Measurements from ENCODE around the gene FAM222A. TPM values are rescaled to one million over a fixed set of nuclear protein-coding genes. Genes with fewer than 3 reads are reported as not detected.

FAM222A gene
- total and polyA plus RNA-seq, 2 of the 8 experiments (the other 6 are each of a cell fraction or from before 2014, with no cell fraction given): 0.94 to 1.1 TPM

DNA sequence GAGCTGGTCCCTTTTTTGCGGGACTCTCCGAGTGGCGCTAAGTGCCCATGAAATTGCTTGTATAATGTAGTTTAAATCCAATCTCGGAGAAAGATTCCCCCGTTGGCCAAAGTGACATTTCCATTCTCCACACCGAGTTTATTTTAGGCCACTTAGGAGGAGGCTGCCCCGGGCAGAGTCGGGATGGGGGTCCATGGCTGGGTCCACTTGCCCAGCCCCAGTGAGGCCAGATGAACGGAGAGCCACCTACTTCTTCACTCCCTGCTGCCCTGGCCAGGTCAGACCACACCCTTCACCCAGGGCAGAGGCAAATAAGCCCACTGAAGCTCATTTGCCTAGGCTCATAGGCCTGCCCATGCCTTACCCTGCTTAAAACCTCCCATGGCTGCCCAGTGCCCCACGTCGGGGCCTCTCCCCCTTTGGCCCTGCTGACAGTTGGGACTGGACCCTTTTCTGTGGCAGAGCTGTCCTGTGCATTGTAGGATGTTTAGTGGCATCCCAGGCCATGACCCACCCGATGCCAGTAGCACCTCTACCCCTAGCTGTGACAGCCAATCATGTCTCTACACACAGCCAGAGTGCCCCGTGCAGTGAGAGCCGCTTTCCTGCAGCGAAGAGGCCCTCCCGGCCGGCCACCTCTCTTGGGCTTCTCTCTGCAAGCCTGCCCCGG is 51.3 kb downstream of the FAM222A start:
- Histone ChIP-seq H3K56ac (replicated peaks; ENCODE audit: insufficient read length, low read depth, low read length) (no peak overlapping the region), H3K14ac (ENCODE audit: insufficient read length) (no peak overlapping the region), H3K4me3 (ENCODE audit: extremely low read depth in 1 of 4, insufficient read depth in 2 of 4, low read depth in 3 of 4, low read length in 4 of 4) (no peak overlapping the region), H4K91ac (replicated peaks; ENCODE audit: insufficient read length, low read length) (no peak overlapping the region), H3K36me3 (ENCODE audit: control insufficient read depth in 2 of 4, insufficient read depth in 4 of 4, low read length in 3 of 4) (no peaks in the 10 kb centered on the region), H2AFZ (ENCODE audit: low read length) (no peak overlapping the region), H4K8ac (ENCODE audit: extremely low read depth, insufficient read depth, low read length) (peak overlapping the region; percentile 71; the same call in 1 of the 2 replicates), H2BK20ac (ENCODE audit: low read length) (no peak overlapping the region), H3K18ac (ENCODE audit: extremely low read depth, low read length) (no peak overlapping the region), H2BK5ac (ENCODE audit: low read depth, low read length) (no peak overlapping the region; the same call in 1 of the 2 replicates), H2BK120ac (replicated peaks; ENCODE audit: low read depth, low read length) (no peak overlapping the region), H3K9me3 (ENCODE audit: insufficient read depth in 2 of 2, low read depth in 1 of 2, low read length in 1 of 2) (no peaks in the 10 kb centered on the region), H3K79me2 (ENCODE audit: control insufficient read depth in 1 of 2, insufficient read depth in 2 of 2, low read length in 2 of 2) (no peaks in the 10 kb centered on the region), H2BK12ac (ENCODE audit: low read depth, low read length) (no peak overlapping the region), H2BK15ac (ENCODE audit: low read length) (no peak overlapping the region), H4K20me1 (replicated peaks in 1 of 2; ENCODE audit: control insufficient read depth in 1 of 2, insufficient read depth in 2 of 2, low read length in 2 of 2) (no peaks in the 10 kb centered on the region), H2AK5ac (ENCODE audit: low read depth, low read length) (0 out of 2 replicates have a peak overlapping the region, but pooled peaks have one; percentile 80), H3K9ac (replicated peaks in 1 of 4; ENCODE audit: extremely low read depth in 1 of 4, low read depth in 3 of 4, low read length in 3 of 4) (no peak overlapping the region), H4K5ac (ENCODE audit: insufficient read length, low read depth, low read length) (no peak overlapping the region), H3K4me1 (replicated peaks in 1 of 4; ENCODE audit: control insufficient read depth in 3 of 4, insufficient read depth in 4 of 4, low read length in 3 of 4) (peaks cover 0 to 5% (median 0%) of the 10 kb centered on the region in 4 experiments; a peak in 3 of 7 replicates), H3K27me3 (replicated peaks in 1 of 4; ENCODE audit: control insufficient read depth in 3 of 4, extremely low read depth in 1 of 4, insufficient read depth in 3 of 4, low read length in 3 of 4) (no peaks in the 10 kb centered on the region), H3K23ac (ENCODE audit: insufficient read length) (no peak overlapping the region), H3K27ac (ENCODE audit: low read depth, low read length) (no peak overlapping the region), H3K79me1 (ENCODE audit: low read depth, low read length) (no peaks in the 10 kb centered on the region), H3K23me2 (ENCODE audit: low read depth, low read length) (no peaks in the 10 kb centered on the region), H3K4ac (replicated peaks; ENCODE audit: insufficient read length, low read depth, low read length) (no peak overlapping the region), H3K4me2 (ENCODE audit: insufficient read depth in 1 of 2, low read depth in 2 of 2, low read length in 2 of 2) (no peak overlapping the region)
- WGBS, 2 experiments (ENCODE audit: extremely low coverage in 1 of 2, insufficient coverage in 1 of 2, insufficient read length in 1 of 2, insufficient replicate concordance in 2 of 2, low coverage in 1 of 2, low lambda C conversion rate in 2 of 2, missing lambda C conversion rate in 1 of 2): 84% methylated on average over 18 of the region's 18 CpGs; no CpG with 5 or more reads in 1 of the 2 experiments
- CTCF ChIA-PET (ENCODE audit: partially characterized antibody): interaction anchor here (0.6 to 10.0 kb wide), 23 partner anchors 10 to 332 kb away, joined by 3 to 120 read pairs (median 5); no protein-coding TSS in a partner anchor
- no peak for FAIRE-seq
- POLR2A ChIA-PET (ENCODE audit: partially characterized antibody): interaction anchor here (1.4 kb wide), 1 partner anchor 8 kb away, joined by 3 read pairs; no protein-coding TSS in a partner anchor
- peak in 1 of 2 experiments; percentile 37 for DNase-seq (ENCODE audit: low read depth in 1 of 2, low spot score in 2 of 2)
- TF ChIP-seq, protein P1, sequence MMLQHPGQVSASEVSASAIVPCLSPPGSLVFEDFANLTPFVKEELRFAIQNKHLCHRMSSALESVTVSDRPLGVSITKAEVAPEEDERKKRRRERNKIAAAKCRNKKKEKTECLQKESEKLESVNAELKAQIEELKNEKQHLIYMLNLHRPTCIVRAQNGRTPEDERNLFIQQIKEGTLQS (IDR thresholded peaks at IDR 0.05; ENCODE audit: insufficient read depth, low read depth, low read length): no peak
- TF ChIP-seq SIN3A (conservative IDR thresholded peaks at IDR 0.05 in 1 of 2, IDR thresholded peaks at IDR 0.05 in 1 of 2; ENCODE audit: low read depth in 1 of 2, low read length in 2 of 2): no peak
- TF ChIP-seq RXRA (IDR thresholded peaks at IDR 0.05; ENCODE audit: insufficient read depth, low read depth, low read length): no peak
- TF ChIP-seq POLR2A (IDR thresholded peaks at IDR 0.05; ENCODE audit: control extremely low read depth in 1 of 2, low read depth in 2 of 2, low read length in 2 of 2): no peak
- no peak for TF ChIP-seq SIRT6 (IDR thresholded peaks at IDR 0.05; ENCODE audit: low read length)
- no peak for TF ChIP-seq KDM1A (IDR thresholded peaks at IDR 0.05; ENCODE audit: borderline replicate concordance, low read length)
- TF ChIP-seq TAF7 (optimal IDR thresholded peaks at IDR 0.05; ENCODE audit: borderline replicate concordance, low read depth, low read length): no peak
- TF ChIP-seq FOSL1 (IDR thresholded peaks at IDR 0.05; ENCODE audit: insufficient read depth, low read depth, low read length): no peak
- no peak for TF ChIP-seq TAF1 (IDR thresholded peaks at IDR 0.05; ENCODE audit: low read depth, low read length)
- TF ChIP-seq PHF8 (conservative IDR thresholded peaks at IDR 0.05; ENCODE audit: low read depth, low read length): no peak
- no peak for TF ChIP-seq KDM4A (IDR thresholded peaks at IDR 0.05; ENCODE audit: low read depth, low read length, severe bottlenecking)
